Aorta (tissue), 5 donors: ENCODE results near the gene SYT7. TPM values are rescaled to one million over a fixed set of nuclear protein-coding genes. Genes with fewer than 3 reads are reported as not detected.
A peak's percentile ranks its signal among the peaks of the same experiment; 100 is the strongest.
"Not testable (repeated sequence)": the region's sequence is repeated elsewhere in the genome, so short reads cannot be mapped to it uniquely, and the experiment has no call there.

ENCODE experiments used
- ATAC-seq: fragments of 200-7000 bp; cut with Tn5 transposase; one replicate; pipeline ENCODE4 v1.9.1; 2022; ENCODE audit warnings: moderate library complexity; ENCODE audit not compliant: low FRiP score
- DNase-seq, 2 donors: peaks; one replicate each; pipeline ENCODE4 v3.0.0-alpha.2; 2020
- H3K27ac ChIP-seq, 2 donors: one replicate each; pipeline ENCODE4 v1.5.1; 2013; ENCODE audit warnings: low read length in 2 of 2, mild to moderate bottlenecking in 2 of 2, moderate library complexity in 2 of 2, control low read depth in 1 of 2, inconsistent platforms in 1 of 2, low read depth in 1 of 2
- H3K27me3 ChIP-seq, 2 donors: one replicate each; pipeline ENCODE4 v1.6.1; 2013; ENCODE audit warnings: control low read depth in 1 of 2, low read length in 1 of 2, mild to moderate bottlenecking in 1 of 2, moderate library complexity in 1 of 2; ENCODE audit not compliant: insufficient read depth in 2 of 2, control insufficient read depth in 1 of 2
- H3K36me3 ChIP-seq, 2 donors: one replicate each; pipeline ENCODE4 v1.6.1; 2013; ENCODE audit warnings: control low read depth in 1 of 2, low read length in 1 of 2, mild to moderate bottlenecking in 1 of 2; ENCODE audit not compliant: insufficient read depth in 2 of 2, control insufficient read depth in 1 of 2
- H3K4me1 ChIP-seq, 2 donors: one replicate each; pipeline ENCODE4 v1.6.1; 2013; ENCODE audit warnings: low read length in 2 of 2, control low read depth in 1 of 2, mild to moderate bottlenecking in 1 of 2, moderate library complexity in 1 of 2; ENCODE audit not compliant: insufficient read depth in 2 of 2, control insufficient read depth in 1 of 2
- H3K4me3 ChIP-seq, 2 donors: one replicate each; pipeline ENCODE4 v1.5.1; 2013; ENCODE audit warnings: low read length in 2 of 2, control low read depth in 1 of 2, mild to moderate bottlenecking in 1 of 2
- H3K9me3 ChIP-seq: one replicate; pipeline ENCODE4 v1.6.1; 2013; ENCODE audit warnings: mild to moderate bottlenecking, low read length; ENCODE audit not compliant: control insufficient read depth
- WGBS, 2 donors: extraction: QIAGEN DNeasy Blood & Tissue Kit; methylation state at CpG; one replicate each; pipeline ENCODE4 v1.1.7; 2013; 5-methylcytosine and 5-hydroxymethylcytosine counted together
- intact Hi-C, 2 donors: fragments of 100-400 bp; cut with DNase I; formaldehyde crosslinking; loops; one replicate each; pipeline versions ENCODE4 v1.14.2 to v1.15.0; 2022
- microRNA-seq, 2 donors: library from miRNA; unstranded; fragments of <30 nt; microRNA quantifications; one replicate each; pipeline ENCODE4 v1.2.0, GENCODE V29; 2020
- polyA plus RNA-seq, 2 donors: library from polyadenylated mRNA; stranded (reverse); fragments of 200-250 nt; gene quantifications; one replicate each; pipeline ENCODE4 v1.2.3, GENCODE V29; 2013
- total RNA-seq, 2 donors: library from RNA; stranded (reverse); fragmentation: NEBNext Ultra II Directional; extraction: Animal tissue kit (Norgen Biotek cat#: 25700); gene quantifications; one replicate each; pipeline ENCODE4 v1.2.1, GENCODE V29; 2021
- donor health status: healthy with polysubstance abuse.
- donor health status: Bipolar disorder and iron deficiency.
- donor health status: DM: no; HTN: no; CAD: no.
- donor health status: DM: no; HTN: no; CAD: no.
- donor health status: DM: yes; HTN: yes; CAD: no.

The SYT7 gene
- total and polyA plus RNA-seq, 4 donors = 0.20 to 2.3 (median 0.94) TPM

- peak overlapping the region in 1 of 2 donors; percentile 79 for H3K27ac ChIP-seq
- WGBS, 2 donors = 8 to 10% methylated on average over 5 of the region's 5 CpGs
- no peaks in the 10 kb centered on the region for H3K4me1 ChIP-seq
- intact Hi-C loops = no loop called here
- no peak overlapping the region for H3K4me3 ChIP-seq
- DNase-seq = peak; percentile 90 to 92
- no peaks in the 10 kb centered on the region for H3K27me3 ChIP-seq
- no peaks in the 10 kb centered on the region for H3K9me3 ChIP-seq
- H3K36me3 ChIP-seq = peaks cover 0 to 4% of the 10 kb centered on the region in 2 donors
- ATAC-seq = peak; percentile 84
Measured at GRCh38 chr11:61472282-61472681, 108.6 kb downstream of the SYT7 start.

- H3K4me1 ChIP-seq = no peaks in the 10 kb centered on the region
- peaks cover 0 to 4% of the 10 kb centered on the region in 2 donors for H3K36me3 ChIP-seq
- intact Hi-C loops = no loop called here
- no peaks in the 10 kb centered on the region for H3K27me3 ChIP-seq
- DNase-seq (no peak), ATAC-seq (no peak)
- H3K4me3 ChIP-seq = no peak overlapping the region
- no peaks in the 10 kb centered on the region for H3K9me3 ChIP-seq
- no peak overlapping the region for H3K27ac ChIP-seq
- 75 to 77% methylated on average over 7 of the region's 7 CpGs for WGBS, 2 donors
Measured at GRCh38 chr11:61468002-61468401, 112.9 kb downstream of the SYT7 start.

DNA sequence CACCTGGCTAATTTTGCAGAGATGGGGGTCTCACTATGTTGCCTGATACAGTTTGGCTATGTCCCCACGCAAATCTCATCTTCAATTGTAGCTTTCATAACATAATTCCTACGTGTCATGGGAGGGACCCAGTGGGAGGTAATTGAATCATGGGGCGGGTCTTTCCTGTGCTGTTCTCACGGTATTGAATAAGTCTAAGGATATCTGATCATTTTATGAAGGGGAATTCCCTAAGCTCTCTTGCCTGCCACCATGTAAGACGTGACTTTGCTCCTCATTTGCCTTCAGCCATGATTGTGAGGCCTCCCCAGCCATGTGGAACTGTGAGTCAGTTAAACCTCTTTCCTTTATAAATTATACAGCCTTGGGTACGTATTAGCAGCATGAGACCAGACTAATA lies 113.3 kb downstream of the SYT7 start:
- H3K4me1 ChIP-seq, H3K27ac ChIP-seq, H3K36me3 ChIP-seq, DNase-seq, H3K27me3 ChIP-seq, ATAC-seq, intact Hi-C loops, H3K9me3 ChIP-seq, H3K4me3 ChIP-seq: not testable (repeated sequence)
- WGBS, 2 donors = 89 to 92% methylated on average over 6 of the region's 6 CpGs

Small RNAs within 50 kb of the gene (microRNA-seq; reads per million reads assigned to microRNA genes)
- gene MIR4488 = 0 reads per million in 2 donors

Other genes starting within 250 kb of the SYT7 start
- gene DDB1, start 248.0 kb downstream of the SYT7 start, total RNA-seq = 100 to 1,000 TPM; 134 to 148 TPM
- gene DDB1, start 248.0 kb downstream of the SYT7 start, polyA plus RNA-seq = 10 to 100 TPM; 44.2 to 80.1 TPM
- gene TKFC, start 247.8 kb downstream of the SYT7 start, total RNA-seq = 10 to 100 TPM; 18.9 to 30.4 TPM
- gene TKFC, start 247.8 kb downstream of the SYT7 start, polyA plus RNA-seq = 10 to 100 TPM; 23.1 to 82.0 TPM
- gene CYB561A3, start 219.2 kb downstream of the SYT7 start, total RNA-seq = 10 to 100 TPM; 19.1 to 36.4 TPM
- 10 to 100 TPM; 20.2 to 47.4 TPM for gene CYB561A3, start 219.2 kb downstream of the SYT7 start, polyA plus RNA-seq
- gene TMEM138, start 218.7 kb downstream of the SYT7 start, total RNA-seq = 10 to 100 TPM; 31.9 to 38.2 TPM
- gene TMEM138, start 218.7 kb downstream of the SYT7 start, polyA plus RNA-seq = 10 to 100 TPM; 41.3 to 71.3 TPM
- 10 to 100 TPM; 10.8 to 13.3 TPM for gene TMEM216, start 188.5 kb downstream of the SYT7 start, total RNA-seq
- 10 to 100 TPM; 14.0 to 14.4 TPM for gene TMEM216, start 188.5 kb downstream of the SYT7 start, polyA plus RNA-seq
- gene CPSF7, start 151.1 kb downstream of the SYT7 start, total RNA-seq = 10 to 100 TPM; 75.8 to 89.4 TPM
- 10 to 100 TPM; 19.8 to 54.2 TPM for gene CPSF7, start 151.1 kb downstream of the SYT7 start, polyA plus RNA-seq
- 10 to 100 TPM; 33.0 to 40.0 TPM for gene SDHAF2, start 151.0 kb downstream of the SYT7 start, total RNA-seq
- 10 to 100 TPM; 32.3 to 37.7 TPM for gene SDHAF2, start 151.0 kb downstream of the SYT7 start, polyA plus RNA-seq
- gene LRRC10B, start 72.3 kb downstream of the SYT7 start, total RNA-seq = 1 to 10 TPM; 1.1 to 2.8 TPM
- gene LRRC10B, start 72.3 kb downstream of the SYT7 start, polyA plus RNA-seq = under 1 TPM in 1 of 2 donors, not detected in 1; 0.13 TPM
- 1 to 10 TPM; 1.4 to 3.5 TPM for gene DAGLA, start 99.3 kb upstream of the SYT7 start, total RNA-seq
- under 1 TPM; 0.51 to 0.63 TPM for gene DAGLA, start 99.3 kb upstream of the SYT7 start, polyA plus RNA-seq
- gene MYRF, start 171.6 kb upstream of the SYT7 start, total RNA-seq = 1 to 10 TPM in 1 of 2 donors, under 1 TPM in 1; 0.23 to 1.1 TPM
- gene MYRF, start 171.6 kb upstream of the SYT7 start, polyA plus RNA-seq = 1 to 10 TPM in 1 of 2 donors, under 1 TPM in 1; 0.92 to 2.3 TPM
- gene TMEM258, start 211.5 kb upstream of the SYT7 start, total RNA-seq = 10 to 100 TPM; 73.2 to 84.1 TPM
- gene TMEM258, start 211.5 kb upstream of the SYT7 start, polyA plus RNA-seq = 100 to 1,000 TPM; 189 to 213 TPM
- gene FEN1, start 211.8 kb upstream of the SYT7 start, total RNA-seq = 1 to 10 TPM; 5.5 to 6.9 TPM
- 1 to 10 TPM; 3.5 to 4.9 TPM for gene FEN1, start 211.8 kb upstream of the SYT7 start, polyA plus RNA-seq
- 10 to 100 TPM; 50.4 to 61.1 TPM for gene FADS1, start 235.9 kb upstream of the SYT7 start, total RNA-seq
- gene FADS1, start 235.9 kb upstream of the SYT7 start, polyA plus RNA-seq = 10 to 100 TPM; 11.8 to 13.7 TPM
- gene FADS2, start 247.2 kb upstream of the SYT7 start, total RNA-seq = 100 to 1,000 TPM in 1 of 2 donors, 10 to 100 TPM in 1; 89.7 to 167 TPM
- gene FADS2, start 247.2 kb upstream of the SYT7 start, polyA plus RNA-seq = 10 to 100 TPM; 38.2 to 71.4 TPM